K562 (cell line): Measurements from ENCODE around the gene LZTR1. TPM values are rescaled to one million over a fixed set of nuclear protein-coding genes. Genes with fewer than 3 reads are reported as not detected.
"Not testable (repeated sequence)": the region's sequence is repeated elsewhere in the genome, so short reads cannot be mapped to it uniquely, and the experiment has no call there.

ENCODE experiments used
- ATAC-seq: fragments of 200-7000 bp; cut with Tn5 transposase; 3 replicates; pipeline ENCODE4 v1.9.1; 2020; ENCODE audit warnings: moderate library complexity
- BruUV-seq: library from RNA; stranded (reverse); fragments of 400-500 nt; replicated peaks from 2 replicates; lab custom pipeline; 2021; lab: Mats Ljungman, UMichigan
- CTCF ChIA-PET: fragments of 300-600 bp; formaldehyde crosslinking; extraction: SDS; loops from one replicate; lab custom pipeline; 2021; ENCODE audit warnings: low intra/inter-chr PET ratio; lab: Yijun Ruan, JAX
- POLR2A ChIA-PET: fragments of 300-600, 350-650 bp; sonication (Branson Sonifier 250); formaldehyde crosslinking; extraction: SDS; loops from one replicate; lab custom pipeline; 2021; ENCODE audit warnings: antibody characterized with exemption, inconsistent platforms; lab: Yijun Ruan, JAX
- DNase-seq, 4 experiments: peaks; one replicate each; pipeline versions ENCODE4 v3.0.0 to v3.0.0-alpha.2; 2011 to 2018; ENCODE audit warnings: low spot score in 3 of 4, mixed read lengths in 3 of 4; ENCODE audit errors: extremely low read depth in 1 of 4
- FAIRE-seq: peaks from 2 replicates; lab custom pipeline; 2011; peaks lifted over from hg19 to GRCh38; lab: Jason Lieb, UNC
- H2AFZ ChIP-seq: 2 replicates; pipeline ENCODE4 v1.6.0; 2011; ENCODE audit warnings: low read depth, low read length, control low read depth, inconsistent platforms
- H3K27ac ChIP-seq: fragments of 200-600 bp; 3 replicates; pipeline ENCODE4 v1.8.0; 2011; ENCODE audit warnings: low read depth, mild to moderate bottlenecking, control low read depth, inconsistent platforms, low read length, moderate library complexity, mixed read lengths; ENCODE audit errors: extremely low read depth
- H3K27me3 ChIP-seq, 2 experiments: fragments of 300-600 bp in 1 of 2; 2 replicates in 1 of 2; 3 replicates in 1 of 2; pipeline versions ENCODE4 v1.6.0 to v1.8.0; 2011; ENCODE audit warnings: inconsistent platforms in 2 of 2, low read length in 2 of 2, mild to moderate bottlenecking in 1 of 2, mixed read lengths in 1 of 2, moderate library complexity in 1 of 2; ENCODE audit not compliant: control insufficient read depth in 2 of 2, insufficient read depth in 2 of 2
- H3K36me3 ChIP-seq: fragments of 300-600 bp; 3 replicates; pipeline ENCODE4 v1.8.0; 2011; ENCODE audit warnings: mild to moderate bottlenecking, low read length, inconsistent platforms; ENCODE audit not compliant: control insufficient read depth, insufficient read depth
- H3K4me1 ChIP-seq, 2 experiments: fragments of 200-600 bp in 1 of 2; replicated peaks in 1 of 2; 2 replicates in 1 of 2; 3 replicates in 1 of 2; pipeline versions ENCODE4 v1.5.1 to v1.8.0; 2011; ENCODE audit warnings: inconsistent platforms in 2 of 2, low read length in 2 of 2, mild to moderate bottlenecking in 1 of 2, mixed read lengths in 1 of 2, moderate library complexity in 1 of 2; ENCODE audit not compliant: control insufficient read depth in 2 of 2, insufficient read depth in 2 of 2
- H3K4me2 ChIP-seq: 2 replicates; pipeline ENCODE4 v1.6.1; 2011; ENCODE audit warnings: low read length, control low read depth, inconsistent platforms, mixed read lengths; ENCODE audit not compliant: insufficient read depth
- H3K4me3 ChIP-seq: fragments of 200-600 bp; sonication (generic), shearing (Covaris generic); 2 replicates; pipeline ENCODE4 v1.5.1; 2016; ENCODE audit warnings: control low read depth, inconsistent platforms
- H3K79me2 ChIP-seq: fragments of 200-600 bp; 3 replicates; pipeline ENCODE4 v1.8.0; 2011; ENCODE audit warnings: low read length, inconsistent platforms; ENCODE audit not compliant: control insufficient read depth, insufficient read depth
- H3K9ac ChIP-seq, 2 experiments: 2 replicates each; pipeline versions ENCODE4 v1.6.0 to v1.6.1; 2011; ENCODE audit warnings: low read depth in 2 of 2, low read length in 2 of 2, control low read depth in 1 of 2, inconsistent platforms in 1 of 2, mild to moderate bottlenecking in 1 of 2, mixed read lengths in 1 of 2; ENCODE audit not compliant: insufficient read depth in 1 of 2
- H3K9me1 ChIP-seq: one replicate; pipeline ENCODE4 v1.6.0; 2011; ENCODE audit warnings: inconsistent platforms, mild to moderate bottlenecking, low read length, moderate library complexity; ENCODE audit not compliant: control insufficient read depth, insufficient read depth
- H3K9me3 ChIP-seq: replicated peaks from 2 replicates; pipeline ENCODE4 v1.5.1; 2011; ENCODE audit warnings: low read depth, low read length, inconsistent platforms; ENCODE audit not compliant: control insufficient read depth, insufficient read depth
- H4K20me1 ChIP-seq: replicated peaks from 2 replicates; pipeline ENCODE4 v1.6.1; 2011; ENCODE audit warnings: low read length, inconsistent platforms, mixed read lengths; ENCODE audit not compliant: control insufficient read depth, insufficient read depth
- ARNT ChIP-seq, 2 experiments: fragments of 450-650 bp; IDR thresholded peaks; 2 replicates each; pipeline ENCODE4 v1.6.1; 2016; ENCODE audit warnings: mild to moderate bottlenecking in 1 of 2
- CEBPB ChIP-seq: fragments of 450-650 bp; IDR thresholded peaks from 2 replicates; pipeline ENCODE4 v1.6.1; 2016; ENCODE audit warnings: missing genetic modification characterization, missing compliant biosample characterization
- DIDO1 ChIP-seq: fragments of 450-650 bp; IDR thresholded peaks from 2 replicates; pipeline ENCODE4 v1.6.1; 2016; ENCODE audit warnings: low read depth, missing biosample characterization, missing genetic modification characterization
- KDM2B ChIP-seq: fragments of 250-450 bp; sonication (Bioruptor Pico); IDR thresholded peaks from 2 replicates; pipeline ENCODE4 v1.8.0; 2021; ENCODE audit warnings: mild to moderate bottlenecking, moderate library complexity
- KLF1 ChIP-seq: fragments of 450-650 bp; IDR thresholded peaks from 2 replicates; pipeline ENCODE4 v1.6.1; 2016; ENCODE audit warnings: missing genetic modification characterization, missing compliant biosample characterization
- MAFF ChIP-seq: IDR thresholded peaks from 2 replicates; pipeline ENCODE4 v1.6.1; 2012; ENCODE audit warnings: low read length, improper control_type of control experiment
- POLR3G ChIP-seq: IDR thresholded peaks from 2 replicates; pipeline ENCODE4 v1.6.1; 2011; ENCODE audit not compliant: insufficient read length, insufficient replicate concordance; ENCODE audit errors: extremely low read depth
- TAF15 ChIP-seq: fragments of 200-400 bp; formaldehyde crosslinking; IDR thresholded peaks from 2 replicates; pipeline ENCODE4 v1.6.1; 2017; ENCODE audit warnings: mild to moderate bottlenecking, low read depth, low read length, moderate library complexity
- XRCC4 ChIP-seq: IDR thresholded peaks from one replicate; pipeline ENCODE4 v1.6.1; 2011; ENCODE audit not compliant: insufficient read depth, insufficient read length; ENCODE audit errors: extremely low read depth
- ZNF124 ChIP-seq: sonication (generic); formaldehyde crosslinking; IDR thresholded peaks from 2 replicates; pipeline ENCODE4 v1.8.1; 2022; ENCODE audit warnings: missing genetic modification reagents
- ZNF408 ChIP-seq: fragments of 250-450 bp; sonication (Bioruptor Pico); IDR thresholded peaks from 2 replicates; pipeline ENCODE4 v1.4.0; 2020; ENCODE audit warnings: low read depth, mild to moderate bottlenecking, moderate library complexity
- ZSCAN32 ChIP-seq: fragments of 450-650 bp; formaldehyde crosslinking; IDR thresholded peaks from 2 replicates; pipeline ENCODE4 v1.4.0; 2020; ENCODE audit warnings: mild to moderate bottlenecking, moderate library complexity
- WGBS: fragments of 100-300 bp; shearing (Covaris generic); methylation state at CpG from one replicate; pipeline ENCODE4 v1.1.6; 2016; ENCODE audit warnings: low coverage, mixed read lengths; ENCODE audit not compliant: insufficient coverage; ENCODE audit errors: missing lambda C conversion rate; 5-methylcytosine and 5-hydroxymethylcytosine counted together
- in situ Hi-C: fragments of 300-500 bp; cut with MboI; formaldehyde crosslinking; loops from 4 replicates; pipeline ENCODE4 v1.15.0; 2018; ENCODE audit warnings: inconsistent platforms, mixed read lengths
- intact Hi-C: fragments of 100-400 bp; cut with micrococcal nuclease; formaldehyde crosslinking; loops from 2 replicates; pipeline ENCODE4 v1.14.2; 2022
- polyA plus RNA-seq, 8 experiments: library from polyadenylated mRNA; depleted of rRNA in 4 of 8; stranded (reverse) in 5 of 8; unstranded in 3 of 8; fragments of >200 nt; fragmentation: Nextera tagmentation in 2 of 8; fragmentation: Illumina TruSeq in 1 of 8; extraction: Ambion mirVana in 2 of 8; extraction: Trizol in 1 of 8; gene quantifications; 2 replicates each; pipeline versions ENCODE4 v1.2.1 to v1.2.3, GENCODE V29; 2011 to 2014; ENCODE audit warnings: inconsistent platforms in 1 of 8, missing spikeins in 1 of 8
- total RNA-seq, 7 experiments: library from RNA; depleted of rRNA in 6 of 7; stranded (reverse); fragments of >200 nt in 6 of 7; fragmentation: Illumina TruSeq in 2 of 7; extraction: Trizol in 2 of 7; gene quantifications; 2 replicates each; pipeline versions ENCODE4 v1.2.1 to v1.2.3, GENCODE V29; 2011 to 2021; ENCODE audit warnings: low replicate concordance in 1 of 7
- TF ChIP-seq, protein P1 (sequence below), 2 experiments: fragments of 250-450 bp in 1 of 2; fragments of 450-650 bp in 1 of 2; sonication (Bioruptor Pico) in 1 of 2; IDR thresholded peaks; 2 replicates each; pipeline versions ENCODE4 v1.6.1 to v1.8.0; 2016 to 2021; ENCODE audit warnings: mild to moderate bottlenecking in 2 of 2, moderate library complexity in 2 of 2, missing compliant biosample characterization in 1 of 2, missing genetic modification characterization in 1 of 2

Gene LZTR1
- total and polyA plus RNA-seq, 9 of the 15 experiments (the other 6 are each of a cell fraction or from before 2014, with no cell fraction given): 2.2 to 135 (median 63.0) TPM

DNA sequence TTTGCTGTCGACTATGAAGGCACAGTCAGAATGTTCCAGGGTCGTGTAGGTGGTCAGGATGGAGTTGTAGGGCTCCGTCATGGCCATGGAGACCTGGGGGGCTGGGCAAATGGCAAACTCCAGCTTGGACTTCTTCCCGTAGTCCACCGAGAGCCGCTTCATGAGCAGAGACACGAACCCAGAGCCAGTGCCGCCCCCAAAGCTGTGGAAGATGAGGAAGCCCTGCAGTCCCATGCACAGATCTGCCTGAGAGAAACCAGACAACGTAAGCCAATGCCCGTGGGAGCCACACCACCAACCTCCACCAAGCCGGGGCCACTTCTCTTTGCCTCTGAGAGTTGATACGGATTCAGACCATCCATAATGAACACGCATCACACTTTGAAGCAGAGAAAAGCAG, 27.1 kb downstream of the LZTR1 start:
- intact Hi-C loops, ATAC-seq: not testable (repeated sequence)

DNA sequence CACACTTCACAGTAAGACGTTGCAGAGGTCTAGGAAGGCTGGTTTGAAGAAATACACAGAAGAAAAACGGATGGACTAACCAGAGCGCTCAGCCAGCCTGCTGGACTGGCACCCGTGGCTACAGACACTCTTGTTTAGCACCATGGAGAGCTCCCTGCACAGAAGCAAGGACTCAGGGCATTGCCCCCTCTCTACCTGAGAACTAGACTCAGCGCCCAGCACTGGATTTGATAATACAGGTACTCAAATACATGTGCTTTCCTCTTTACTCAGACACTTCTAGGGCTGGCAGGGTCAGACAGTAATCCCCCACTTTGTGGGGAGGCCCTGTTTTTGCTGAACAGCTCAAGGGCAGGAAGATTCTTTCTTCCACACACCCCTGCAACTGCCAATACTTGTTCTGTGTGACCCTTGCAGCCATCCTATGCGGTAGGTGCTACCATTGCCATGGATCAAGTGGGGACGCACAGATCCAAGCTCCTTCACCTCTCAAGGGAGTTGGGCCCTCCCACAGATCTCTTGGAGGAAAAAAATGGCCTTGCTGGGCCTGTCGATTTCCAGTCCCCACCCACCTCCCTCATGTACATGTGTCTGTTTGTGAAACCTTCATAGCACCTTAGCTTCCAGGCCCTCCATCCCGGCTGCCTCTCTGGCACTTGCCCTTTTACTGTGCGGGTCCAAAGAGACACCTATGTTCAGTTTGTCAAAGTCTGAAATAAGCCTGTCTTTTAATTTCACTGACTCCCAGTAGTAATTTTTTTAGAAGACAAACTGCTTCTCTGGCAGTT, 27.7 kb downstream of the LZTR1 start:
- Histone ChIP-seq H3K4me2 (no peak overlapping the region), H4K20me1 (peaks cover 12% of the 10 kb centered on the region), H3K9ac (no peak overlapping the region; a peak in 1 of 4 replicates), H3K4me3 (no peak overlapping the region), H2AFZ (no peak overlapping the region), H3K9me3 (no peaks in the 10 kb centered on the region), H3K27ac (no peak overlapping the region), H3K4me1 (peaks cover 17 to 27% of the 10 kb centered on the region in 2 experiments), H3K79me2 (peaks cover 7% of the 10 kb centered on the region; the same call in 2 of the 3 replicates), H3K9me1 (peaks cover 7% of the 10 kb centered on the region), H3K27me3 (no peaks in the 10 kb centered on the region), H3K36me3 (peaks cover 10% of the 10 kb centered on the region; the same call in 1 of the 3 replicates)
- intact Hi-C loops (loop anchor here (5.0 kb wide), 1 partner anchor 37 kb away; the partner anchor contains the start of gene LRRC74B), in situ Hi-C loops (no loop called here)
- ChIA-PET CTCF (no interaction called here), POLR2A (interaction anchor here (0.7 to 13.9 kb wide), 7 partner anchors 10 to 254 kb away, joined by 3 to 333 read pairs (median 3); partner anchors contain the start of gene THAP7)
- BruUV-seq: no TSS peak
- ATAC-seq (peak; percentile 16), DNase-seq (peak; percentile 85 to 87 (median 86)), FAIRE-seq (peak; percentile 48)
- WGBS: 30% methylated on average over 10 of the region's 10 CpGs
- no peak for TF ChIP-seq CEBPB
- no peak for TF ChIP-seq POLR3G
- no peak for TF ChIP-seq TAF15
- TF ChIP-seq MAFF: no peak
- TF ChIP-seq ZSCAN32: no peak
- TF ChIP-seq, protein P1, sequence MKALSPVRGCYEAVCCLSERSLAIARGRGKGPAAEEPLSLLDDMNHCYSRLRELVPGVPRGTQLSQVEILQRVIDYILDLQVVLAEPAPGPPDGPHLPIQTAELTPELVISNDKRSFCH (CRISPR knock-in tag; IDR thresholded peaks at IDR 0.05): no peak
- TF ChIP-seq, protein P1 (tag; IDR thresholded peaks at IDR 0.05): no peak
- no peak for TF ChIP-seq ARNT (IDR thresholded peaks at IDR 0.05)
- no peak for TF ChIP-seq XRCC4
- TF ChIP-seq ZNF124 (CRISPR knock-in tag): no peak

More for the DNA sequence above, 27.1 kb downstream of the LZTR1 start:
- FAIRE-seq, H3K9ac ChIP-seq, H3K27me3 ChIP-seq, in situ Hi-C loops, H3K4me2 ChIP-seq, CTCF ChIA-PET, H3K79me2 ChIP-seq, H3K27ac ChIP-seq, DNase-seq, H3K4me3 ChIP-seq, H3K9me3 ChIP-seq, BruUV-seq, H3K9me1 ChIP-seq, H2AFZ ChIP-seq, H4K20me1 ChIP-seq: not testable (repeated sequence)
- Histone ChIP-seq H3K36me3 (peaks cover 10% of the 10 kb centered on the region; the same call in 1 of the 3 replicates), H3K4me1 (peaks cover 12 to 25% of the 10 kb centered on the region in 2 experiments; a peak in 4 of 5 replicates)
- WGBS: 55% methylated on average over 13 of the region's 13 CpGs
- TF ChIP-seq DIDO1 (0 out of 2 replicates have a peak, but pooled peaks have one; percentile 12), KDM2B (CRISPR knock-in tag) (0 out of 2 replicates have a peak, but pooled peaks have one; percentile 42), ZNF408 (CRISPR knock-in tag) (0 out of 2 replicates have a peak, but pooled peaks have one; percentile 22), KLF1 (peak; percentile 52; the same call in 1 of the 2 replicates)
- POLR2A ChIA-PET: interaction anchor here (0.7 to 13.9 kb wide), 6 partner anchors 9 to 88 kb away, joined by 3 to 333 read pairs (median 4); partner anchors contain the start of gene THAP7
